Peyer's patch (tissue), 4 donors: ENCODE measurements around the gene MAB21L4. TPM values are rescaled to one million over a fixed set of nuclear protein-coding genes. Genes with fewer than 3 reads are reported as not detected.

Experiments
- DNase-seq, 3 donors: peaks; one replicate each; pipeline ENCODE4 v3.0.0-alpha.2; 2017 to 2019
- H3K27ac ChIP-seq, 4 donors: fragments of 200-600 bp; sonication (generic); one replicate each; pipeline ENCODE4 v1.5.1; 2016 to 2019
- H3K27me3 ChIP-seq, 2 donors: fragments of 200-600 bp; sonication (generic); one replicate each; pipeline ENCODE4 v1.5.1; 2019
- H3K36me3 ChIP-seq, 3 donors: fragments of 200-600 bp; sonication (generic); one replicate each; pipeline ENCODE4 v1.5.1; 2016 to 2019
- H3K4me1 ChIP-seq, 4 donors: fragments of 200-600 bp; sonication (generic); one replicate each; pipeline ENCODE4 v1.5.1; 2016 to 2019
- H3K4me3 ChIP-seq, 4 donors: fragments of 200-600 bp; sonication (generic); 1 replicate in 3 of 4; 2 replicates in 1 of 4; pipeline ENCODE4 v1.5.1; 2016 to 2019; ENCODE audit warnings: mild to moderate bottlenecking in 1 of 4
- H3K9me3 ChIP-seq, 4 donors: fragments of 200-600 bp; sonication (generic); one replicate each; pipeline ENCODE4 v1.5.1; 2016 to 2019; ENCODE audit warnings: mild to moderate bottlenecking in 1 of 4
- POLR2A ChIP-seq, 2 donors: fragments of 450-650 bp; IDR thresholded peaks; one replicate each; pipeline ENCODE4 v1.5.1; 2017; ENCODE audit warnings: antibody characterized with exemption in 2 of 2, mild to moderate bottlenecking in 2 of 2, moderate library complexity in 2 of 2
- total RNA-seq, 4 donors: library from RNA; depleted of rRNA; stranded (reverse); fragments of >200 nt; gene quantifications; one replicate each; pipeline ENCODE4 v1.1.0, GENCODE V29; 2016
- TF ChIP-seq, protein P1 (sequence below), 6 experiments: fragments of 450-650 bp in 4 of 6; fragments of 200-600 bp in 2 of 6; sonication (generic) in 1 of 6; IDR thresholded peaks; one replicate each; pipeline ENCODE4 v1.5.1; 2017 to 2019; ENCODE audit warnings: antibody characterized with exemption in 6 of 6, mild to moderate bottlenecking in 3 of 6, moderate library complexity in 1 of 6

The MAB21L4 gene
- total RNA-seq, 4 donors from 2014 or later: 2.1 to 6.1 (median 3.7) TPM; not detected in 1

DNA sequence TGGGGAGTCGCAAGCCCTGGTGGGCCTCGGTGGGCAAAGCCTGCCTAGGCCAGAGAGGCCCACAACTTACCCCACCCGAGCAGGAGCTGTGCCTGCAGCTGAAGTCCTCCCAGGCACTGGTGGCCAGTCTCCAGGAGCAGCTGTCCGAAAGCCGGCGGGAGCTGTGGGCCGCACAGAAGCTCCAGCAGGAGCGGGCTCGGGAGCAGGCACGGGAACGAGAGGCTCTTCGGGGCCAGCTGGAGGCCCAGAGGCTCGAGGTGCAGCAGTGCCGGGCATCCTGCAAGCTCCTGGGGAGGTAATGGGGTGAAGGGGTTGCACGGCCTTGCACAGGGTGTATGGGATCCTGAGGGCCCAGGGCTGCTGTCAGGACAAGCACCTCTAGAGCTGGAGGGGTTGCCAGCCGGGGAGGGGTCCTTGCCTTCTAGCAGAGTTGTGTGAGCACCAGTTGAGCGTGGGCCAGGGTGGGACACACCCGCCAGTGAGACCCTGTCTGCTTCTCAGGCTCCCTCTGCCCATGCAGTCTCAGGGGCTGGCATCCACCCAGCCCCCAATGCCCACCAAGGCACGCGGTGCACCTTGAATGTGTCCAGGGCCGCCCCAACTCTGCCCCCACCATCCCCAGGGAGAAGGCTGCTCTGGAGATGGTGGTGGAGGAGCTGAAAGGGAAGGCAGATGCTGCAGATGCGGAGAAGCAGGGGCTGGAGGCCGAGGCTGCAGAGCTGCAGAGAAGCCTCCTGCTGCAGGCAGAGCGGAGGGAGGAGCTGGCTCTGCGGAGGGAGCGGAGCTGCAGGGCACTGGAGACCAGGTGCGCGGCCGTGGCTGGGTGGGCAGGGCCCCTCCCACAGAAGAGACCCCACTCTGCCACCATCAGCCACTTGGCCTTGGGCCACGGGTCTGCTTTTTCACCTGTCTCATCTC lies 37.4 kb upstream of the MAB21L4 start:
- H3K27me3 ChIP-seq: no peaks in the 10 kb centered on the region
- H3K4me3 ChIP-seq: peak overlapping the region in 1 of 4 donors; percentile 10
- no peaks in the 10 kb centered on the region for H3K9me3 ChIP-seq
- DNase-seq: peak in 2 of 3 donors; percentile 34 to 37
- no peaks in the 10 kb centered on the region for H3K4me1 ChIP-seq
- no peaks in the 10 kb centered on the region for H3K36me3 ChIP-seq
- TF ChIP-seq, protein P1, sequence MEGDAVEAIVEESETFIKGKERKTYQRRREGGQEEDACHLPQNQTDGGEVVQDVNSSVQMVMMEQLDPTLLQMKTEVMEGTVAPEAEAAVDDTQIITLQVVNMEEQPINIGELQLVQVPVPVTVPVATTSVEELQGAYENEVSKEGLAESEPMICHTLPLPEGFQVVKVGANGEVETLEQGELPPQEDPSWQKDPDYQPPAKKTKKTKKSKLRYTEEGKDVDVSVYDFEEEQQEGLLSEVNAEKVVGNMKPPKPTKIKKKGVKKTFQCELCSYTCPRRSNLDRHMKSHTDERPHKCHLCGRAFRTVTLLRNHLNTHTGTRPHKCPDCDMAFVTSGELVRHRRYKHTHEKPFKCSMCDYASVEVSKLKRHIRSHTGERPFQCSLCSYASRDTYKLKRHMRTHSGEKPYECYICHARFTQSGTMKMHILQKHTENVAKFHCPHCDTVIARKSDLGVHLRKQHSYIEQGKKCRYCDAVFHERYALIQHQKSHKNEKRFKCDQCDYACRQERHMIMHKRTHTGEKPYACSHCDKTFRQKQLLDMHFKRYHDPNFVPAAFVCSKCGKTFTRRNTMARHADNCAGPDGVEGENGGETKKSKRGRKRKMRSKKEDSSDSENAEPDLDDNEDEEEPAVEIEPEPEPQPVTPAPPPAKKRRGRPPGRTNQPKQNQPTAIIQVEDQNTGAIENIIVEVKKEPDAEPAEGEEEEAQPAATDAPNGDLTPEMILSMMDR (IDR thresholded peaks at IDR 0.05): no peak
- no peak for TF ChIP-seq POLR2A (IDR thresholded peaks at IDR 0.05)
- H3K27ac ChIP-seq: no peak overlapping the region

DNA sequence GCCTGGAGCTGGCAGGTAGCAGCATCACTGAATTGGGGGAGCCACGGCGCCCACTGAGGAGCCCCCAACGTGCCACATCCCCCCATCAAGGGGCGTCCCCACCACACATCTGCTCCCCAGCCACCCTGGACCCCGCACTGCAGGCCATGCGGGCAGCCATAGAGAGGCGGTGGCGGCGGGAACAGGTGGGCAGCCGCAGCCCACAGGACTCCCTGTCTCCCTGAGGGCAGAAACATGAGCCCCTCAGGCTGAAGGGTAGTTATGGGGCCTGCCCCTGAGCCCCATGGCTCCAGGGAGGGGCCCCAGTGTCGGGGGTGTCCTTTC lies 36.7 kb upstream of the MAB21L4 start:
- no peak for DNase-seq
- no peaks in the 10 kb centered on the region for H3K27me3 ChIP-seq
- no peaks in the 10 kb centered on the region for H3K9me3 ChIP-seq
- no peaks in the 10 kb centered on the region for H3K36me3 ChIP-seq
- no peaks in the 10 kb centered on the region for H3K4me1 ChIP-seq
- H3K27ac ChIP-seq: no peak overlapping the region
- no peak overlapping the region for H3K4me3 ChIP-seq
- TF ChIP-seq POLR2A (IDR thresholded peaks at IDR 0.05): no peak
- TF ChIP-seq, protein P1 (IDR thresholded peaks at IDR 0.05): no peak

DNA sequence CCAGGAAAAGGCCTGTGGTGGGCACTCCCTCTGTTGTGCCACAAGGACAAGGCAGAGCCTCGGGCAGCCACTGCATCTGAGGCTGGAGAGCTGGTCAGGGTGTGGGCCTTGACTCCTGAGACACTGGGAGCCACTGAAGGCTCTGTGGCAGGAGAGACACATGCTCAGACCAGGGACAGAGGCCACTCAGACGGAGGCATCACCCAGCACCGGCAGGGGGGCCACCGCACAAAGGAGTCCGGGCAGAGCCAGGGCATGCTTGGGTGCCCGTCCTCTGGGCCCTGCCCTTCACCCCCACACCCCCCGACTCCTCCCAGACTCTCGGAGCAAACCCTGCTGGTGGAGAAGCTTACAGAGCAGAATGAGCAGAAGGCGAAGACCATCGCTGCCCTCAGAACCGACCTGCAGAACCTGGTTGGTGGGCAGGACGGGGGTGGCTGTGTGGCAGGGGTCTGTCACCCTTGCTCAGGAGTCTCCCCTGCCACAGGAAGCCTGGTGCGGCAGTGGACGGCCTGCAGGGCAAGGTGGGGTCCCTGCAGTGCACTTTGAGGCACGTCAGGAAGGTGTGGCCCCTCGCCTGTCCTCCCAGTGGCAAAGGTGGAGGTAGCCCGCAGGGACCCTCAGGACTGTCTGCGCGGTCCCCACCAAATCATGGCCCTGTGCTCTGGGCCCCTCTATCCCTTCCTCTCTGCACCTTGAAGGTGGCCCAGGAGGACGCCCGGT lies 36.2 kb upstream of the MAB21L4 start:
- DNase-seq: peak in 2 of 3 donors; percentile 31
- Histone ChIP-seq H3K36me3 (no peaks in the 10 kb centered on the region), H3K27ac (no peak overlapping the region), H3K27me3 (no peaks in the 10 kb centered on the region), H3K9me3 (no peaks in the 10 kb centered on the region), H3K4me3 (no peak overlapping the region), H3K4me1 (no peaks in the 10 kb centered on the region)
- TF ChIP-seq POLR2A (IDR thresholded peaks at IDR 0.05): no peak
- TF ChIP-seq, protein P1 (IDR thresholded peaks at IDR 0.05): no peak

DNA sequence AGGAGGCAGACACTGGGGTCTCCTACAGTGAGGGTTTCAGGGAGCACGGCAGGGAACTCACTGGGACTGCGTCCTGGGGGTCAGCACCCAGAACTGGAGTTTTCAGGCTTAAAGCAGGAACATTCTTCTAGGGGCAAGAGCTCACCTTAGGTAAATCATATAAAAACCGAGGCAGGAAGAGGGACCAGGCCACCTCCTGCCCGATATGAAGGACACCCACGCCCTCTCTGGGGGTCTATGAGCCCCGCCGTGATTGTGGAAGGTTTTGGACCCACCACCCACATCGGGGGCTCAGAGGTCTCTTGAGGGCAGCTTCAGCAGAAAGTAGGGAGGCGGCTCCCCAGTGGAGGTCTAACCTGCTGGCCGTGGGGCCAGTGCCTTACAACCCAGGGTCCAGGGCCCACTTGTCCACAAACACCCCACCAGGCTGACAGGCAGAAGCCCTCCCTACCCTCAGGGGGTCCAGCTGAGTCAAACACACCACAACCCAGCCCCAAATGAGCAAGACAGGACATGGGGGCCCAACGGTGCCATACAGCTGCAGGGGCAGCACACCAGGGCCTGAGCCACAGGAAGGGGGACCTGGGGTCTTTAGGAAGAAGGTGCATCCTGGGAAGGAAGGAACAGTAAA lies 35.5 kb upstream of the MAB21L4 start:
- H3K36me3 ChIP-seq: no peaks in the 10 kb centered on the region
- peak in 2 of 3 donors; percentile 22 to 42 for DNase-seq
- no peaks in the 10 kb centered on the region for H3K4me1 ChIP-seq
- H3K4me3 ChIP-seq: no peak overlapping the region
- no peak for TF ChIP-seq POLR2A (IDR thresholded peaks at IDR 0.05)
- TF ChIP-seq, protein P1 (IDR thresholded peaks at IDR 0.05): no peak
- no peaks in the 10 kb centered on the region for H3K9me3 ChIP-seq
- H3K27ac ChIP-seq: no peak overlapping the region
- no peaks in the 10 kb centered on the region for H3K27me3 ChIP-seq

DNA sequence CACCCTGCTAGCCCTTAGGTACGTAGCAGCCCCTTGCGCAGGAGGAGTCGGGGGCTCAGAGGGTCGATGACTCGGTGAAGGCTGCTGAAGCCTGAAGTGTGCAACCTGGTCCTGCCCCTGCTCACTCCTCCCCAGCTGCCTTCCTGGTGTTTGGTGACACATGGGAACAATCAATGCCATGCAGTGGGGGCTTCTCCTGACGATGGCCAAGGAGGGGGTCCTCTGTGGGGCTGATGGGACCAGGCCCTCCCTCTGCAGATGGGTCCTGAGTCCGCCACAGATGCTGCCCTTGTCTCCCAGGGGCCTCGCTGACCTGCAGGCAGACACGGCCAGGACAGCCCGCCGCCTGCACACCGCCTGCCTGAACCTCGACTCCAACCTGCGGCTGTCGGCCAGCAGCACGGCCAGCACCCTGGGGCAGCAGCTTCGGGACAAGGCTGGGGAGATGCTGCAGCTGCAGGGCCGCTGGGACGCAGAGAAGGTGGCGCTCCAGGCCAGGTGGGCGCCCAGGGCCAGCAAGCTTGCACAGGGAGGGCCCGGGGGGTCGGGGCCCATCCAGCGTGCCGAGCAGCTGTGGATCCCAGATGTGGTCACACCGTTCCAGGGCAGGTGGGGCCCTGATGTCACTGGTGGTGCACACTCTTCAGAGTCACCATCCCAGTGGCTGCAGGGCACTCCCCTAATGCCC lies 34.8 kb upstream of the MAB21L4 start:
- H3K27me3 ChIP-seq: no peaks in the 10 kb centered on the region

More for the DNA sequence above, 34.8 kb upstream of the MAB21L4 start:
- no peak overlapping the region for H3K4me3 ChIP-seq
- DNase-seq: peak in 2 of 3 donors; percentile 36 to 41
- H3K36me3 ChIP-seq: no peaks in the 10 kb centered on the region
- H3K27ac ChIP-seq: no peak overlapping the region
- TF ChIP-seq POLR2A (IDR thresholded peaks at IDR 0.05): no peak
- TF ChIP-seq, protein P1 (IDR thresholded peaks at IDR 0.05): no peak
- no peaks in the 10 kb centered on the region for H3K4me1 ChIP-seq
- no peaks in the 10 kb centered on the region for H3K9me3 ChIP-seq
